Endothelial cell of hepatic sinusoid (primary cell): ENCODE results near the gene ZER1.

ENCODE experiments used
- in situ Hi-C: cut with HindIII; loops from 2 replicates; pipeline ENCODE4 v1.10.0; 2017; ENCODE audit warnings: low sequenced_read_pairs

The ZER1 gene

GRCh38 chr9:128718475-128718874 is 53.3 kb downstream of the ZER1 start:
- in situ Hi-C loops: no loop called here

DNA sequence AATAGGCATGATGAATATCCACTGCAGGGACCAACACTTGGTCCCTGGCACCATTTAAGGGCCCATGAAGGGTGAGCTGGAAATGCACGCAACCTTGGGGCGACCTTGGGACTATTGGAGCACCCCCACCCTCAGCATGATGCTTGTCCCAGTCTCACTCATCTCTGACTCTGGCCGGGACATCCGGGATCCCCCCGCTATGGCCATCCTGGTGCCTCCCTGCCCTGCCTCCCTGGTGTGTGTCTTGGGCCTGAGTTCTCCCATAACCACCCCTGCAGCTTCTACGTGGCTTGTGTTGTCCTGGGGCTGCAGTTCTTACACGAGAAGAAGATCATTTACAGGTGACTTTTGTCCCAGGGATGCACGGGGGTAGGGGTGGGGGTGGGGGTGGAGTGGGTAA is 53.7 kb downstream of the ZER1 start:
- in situ Hi-C loops: no loop called here

- in situ Hi-C loops: no loop called here
Observed at GRCh38 chr9:128716581-128717254, 55.0 kb downstream of the ZER1 start.

DNA sequence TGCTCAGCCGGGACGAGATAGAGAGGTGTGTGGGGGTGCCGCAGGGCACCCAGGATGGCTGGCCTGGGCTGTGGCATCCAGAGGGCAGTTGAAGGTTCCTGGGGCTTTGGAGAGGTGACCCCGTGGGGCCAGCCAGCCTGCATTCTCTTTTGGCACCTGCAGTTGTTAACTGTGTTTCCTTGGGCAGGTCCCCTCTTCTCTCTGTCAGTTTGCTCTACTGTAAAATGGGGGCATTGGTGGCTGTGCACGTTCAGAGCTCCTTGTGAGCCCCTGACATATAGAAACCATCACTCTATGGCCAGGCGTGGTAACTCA is 56.3 kb downstream of the ZER1 start:
- in situ Hi-C loops: no loop called here

- in situ Hi-C loops: no loop called here
Observed at GRCh38 chr9:128714586-128715435, 56.9 kb downstream of the ZER1 start.

DNA sequence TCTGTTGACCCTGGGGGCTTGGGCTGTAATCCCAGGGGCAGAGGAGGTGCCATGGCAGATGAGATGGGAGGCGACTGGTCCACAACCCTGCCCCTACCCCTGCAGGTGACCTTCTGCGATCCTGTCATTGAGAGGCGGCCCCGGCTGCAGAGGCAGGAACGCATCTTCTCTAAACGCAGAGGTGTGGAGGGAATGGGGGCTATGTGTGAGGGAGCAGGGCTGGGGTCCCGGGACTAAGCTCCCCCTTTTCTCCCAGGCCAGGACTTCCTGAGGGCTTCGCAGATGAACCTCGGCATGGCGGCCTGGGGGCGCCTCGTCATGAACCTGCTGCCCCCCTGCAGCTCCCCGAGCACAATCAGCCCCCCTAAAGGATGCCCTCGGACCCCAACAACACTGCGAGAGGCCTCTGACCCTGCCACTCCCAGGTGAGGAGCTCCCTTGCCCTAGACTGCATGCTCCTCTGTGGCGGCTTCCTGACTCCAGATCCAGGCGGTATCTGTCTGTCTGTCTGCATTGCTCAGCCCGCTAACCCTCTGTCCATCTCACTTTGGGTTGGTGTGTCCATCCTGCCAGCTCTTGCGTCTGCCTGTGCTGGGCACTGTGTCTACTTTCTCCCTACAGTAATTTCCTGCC is 57.7 kb downstream of the ZER1 start:
- in situ Hi-C loops: no loop called here

DNA sequence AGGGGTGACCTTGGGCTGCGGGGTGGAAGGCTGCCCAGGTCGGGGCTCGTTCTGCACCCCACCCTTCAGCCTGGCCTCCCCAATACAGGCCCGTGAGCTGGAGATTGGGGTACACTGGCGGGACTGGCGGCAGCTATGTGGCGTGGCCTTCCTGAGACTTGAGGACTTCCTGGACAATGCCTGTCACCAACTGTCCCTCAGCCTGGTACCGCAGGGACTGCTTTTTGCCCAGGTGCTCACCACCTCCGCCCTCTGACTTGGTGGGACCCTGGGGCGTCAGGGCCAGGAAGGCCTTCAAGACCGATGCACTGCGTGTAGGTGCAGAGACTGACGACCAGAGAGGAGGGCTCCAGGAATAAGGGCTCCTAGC is 58.3 kb downstream of the ZER1 start:
- in situ Hi-C loops: no loop called here

GRCh38 chr9:128712451-128713410 is 59.0 kb downstream of the ZER1 start:
- in situ Hi-C loops: no loop called here

- in situ Hi-C loops: no loop called here
Observed at GRCh38 chr9:128707446-128707845, 64.3 kb downstream of the ZER1 start.

- in situ Hi-C loops: no loop called here
Observed at GRCh38 chr9:128706671-128707381, 64.9 kb downstream of the ZER1 start.

DNA sequence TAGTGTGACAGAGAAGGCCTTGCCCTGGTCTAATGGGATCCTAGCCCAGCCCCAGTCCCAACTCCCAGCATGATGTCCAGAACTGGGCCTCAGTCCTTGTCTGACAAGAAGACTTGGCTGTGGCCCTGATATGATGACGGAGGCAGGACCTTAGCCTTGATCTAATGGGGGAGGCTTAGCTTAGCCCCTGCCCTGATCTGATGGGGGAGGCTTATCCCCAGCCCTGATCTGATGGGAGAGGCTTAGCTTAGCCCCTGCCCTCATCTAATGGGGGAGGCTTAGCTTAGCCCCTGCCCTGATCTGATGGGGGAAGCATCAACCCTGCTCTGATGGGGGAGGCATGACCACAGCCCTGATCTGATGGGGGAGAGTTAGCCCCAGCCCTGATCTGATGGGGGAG is 65.7 kb downstream of the ZER1 start:
- in situ Hi-C loops: no loop called here

DNA sequence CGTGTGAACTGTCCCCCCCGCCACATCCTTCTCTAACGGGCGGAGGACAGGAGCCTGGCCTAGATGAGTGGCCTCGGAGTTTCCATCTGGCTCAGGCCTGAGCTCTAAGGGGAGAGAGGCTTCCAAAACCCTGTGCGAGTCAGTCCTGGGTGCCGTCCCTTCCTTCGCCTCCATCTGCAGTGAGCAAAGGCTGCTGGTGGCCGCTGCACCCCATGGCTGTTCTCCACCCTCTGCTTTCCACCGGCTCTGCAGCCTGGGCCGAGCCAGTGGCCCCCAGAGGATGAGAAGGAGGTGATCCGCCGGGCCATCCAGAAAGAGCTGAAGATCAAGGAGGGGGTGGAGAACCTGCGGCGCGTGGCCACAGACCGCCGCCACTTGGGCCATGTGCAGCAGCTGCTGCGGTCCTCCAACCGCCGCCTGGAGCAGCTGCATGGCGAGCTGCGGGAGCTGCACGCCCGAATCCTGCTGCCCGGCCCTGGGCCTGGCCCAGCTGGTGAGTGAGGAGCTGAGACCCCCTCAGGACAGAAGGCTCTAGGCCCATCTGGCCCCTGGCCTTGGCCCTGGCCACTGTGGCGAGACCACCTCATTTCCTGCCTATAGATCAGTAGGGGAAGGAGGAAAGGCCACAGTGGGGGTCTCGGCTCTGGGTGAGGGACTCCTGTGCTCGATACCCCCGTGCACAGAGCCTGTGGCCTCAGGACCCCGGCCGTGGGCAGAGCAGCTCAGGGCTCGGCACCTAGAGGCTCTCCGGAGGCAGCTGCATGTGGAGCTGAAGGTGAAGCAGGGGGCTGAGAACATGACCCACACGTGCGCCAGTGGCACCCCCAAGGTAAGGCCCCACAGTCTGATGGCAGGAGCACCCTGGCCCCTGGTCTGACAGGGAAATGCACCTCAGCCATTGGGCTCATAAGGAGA is 66.4 kb downstream of the ZER1 start:
- in situ Hi-C loops: no loop called here

DNA sequence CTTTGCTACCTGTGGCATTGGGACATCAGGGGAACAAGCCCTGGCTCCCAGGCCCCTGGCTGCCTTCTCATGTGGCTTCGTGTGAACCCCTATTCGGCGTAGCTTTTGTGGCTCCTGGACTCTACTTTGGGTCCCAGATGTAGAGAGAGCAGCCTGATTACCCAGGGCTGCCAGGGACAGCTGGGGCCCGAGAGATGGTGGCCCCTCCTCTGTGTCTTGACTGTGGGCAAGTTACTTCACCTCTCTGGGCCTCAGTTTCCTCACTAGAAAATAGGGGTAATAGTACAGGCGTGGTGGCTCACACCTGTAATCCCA is 67.4 kb downstream of the ZER1 start:
- in situ Hi-C loops: no loop called here

- in situ Hi-C loops: no loop called here
Observed at GRCh38 chr9:128703616-128704355, 67.9 kb downstream of the ZER1 start.

- in situ Hi-C loops: no loop called here
Observed at GRCh38 chr9:128702949-128703615, 68.6 kb downstream of the ZER1 start.

GRCh38 chr9:128702445-128702948 is 69.2 kb downstream of the ZER1 start, which contains the start of gene PKN3:
Gene PKN3 (plus strand): TSS chr9:128702503. CDS start chr9:128702916, 413 bp downstream.
- in situ Hi-C loops: no loop called here

GRCh38 chr9:128701227-128701854 is 70.4 kb downstream of the ZER1 start:
- in situ Hi-C loops: no loop called here
